Activated T-helper 1 cell treated with Interleukin-2 at 50 U/mL for 16 hours (primary cell): ENCODE measurements around the gene WHRN.
A peak's percentile ranks its signal among the peaks of the same experiment; 100 is the strongest.

Experiments
- DNase-seq: peaks from one replicate; pipeline ENCODE4 v3.0.0-alpha.2; 2020; ENCODE audit warnings: low read depth

The WHRN gene

GRCh38 chr9:114421147-114421546 is 84.1 kb downstream of the WHRN start:
- DNase-seq = no peak

- DNase-seq = no peak
Observed at GRCh38 chr9:114419796-114420195, 85.5 kb downstream of the WHRN start.

DNA sequence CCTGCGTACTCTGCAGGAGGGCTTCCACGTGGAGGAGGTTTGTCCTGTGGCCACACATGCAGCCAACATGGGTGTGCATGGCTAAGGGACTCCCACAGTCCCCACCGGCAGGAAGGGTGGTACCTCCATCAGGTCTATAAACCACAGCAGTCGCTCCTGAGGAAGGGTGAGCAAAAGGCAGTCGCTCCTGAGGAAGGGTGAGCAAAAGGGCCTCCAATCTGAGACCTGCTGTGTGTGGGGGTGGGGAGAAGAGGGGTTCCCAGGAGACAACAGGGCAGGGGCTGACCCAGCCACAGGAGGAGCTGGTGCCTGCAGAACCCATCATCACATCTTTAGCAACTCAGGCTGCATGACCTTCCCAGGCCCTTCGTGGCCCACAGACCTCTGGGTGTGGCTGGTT is 87.2 kb downstream of the WHRN start:
- DNase-seq = no peak

- no peak for DNase-seq
Observed at GRCh38 chr9:114417511-114417910, 87.8 kb downstream of the WHRN start.

GRCh38 chr9:114416906-114417305 is 88.4 kb downstream of the WHRN start:
- DNase-seq = no peak

DNA sequence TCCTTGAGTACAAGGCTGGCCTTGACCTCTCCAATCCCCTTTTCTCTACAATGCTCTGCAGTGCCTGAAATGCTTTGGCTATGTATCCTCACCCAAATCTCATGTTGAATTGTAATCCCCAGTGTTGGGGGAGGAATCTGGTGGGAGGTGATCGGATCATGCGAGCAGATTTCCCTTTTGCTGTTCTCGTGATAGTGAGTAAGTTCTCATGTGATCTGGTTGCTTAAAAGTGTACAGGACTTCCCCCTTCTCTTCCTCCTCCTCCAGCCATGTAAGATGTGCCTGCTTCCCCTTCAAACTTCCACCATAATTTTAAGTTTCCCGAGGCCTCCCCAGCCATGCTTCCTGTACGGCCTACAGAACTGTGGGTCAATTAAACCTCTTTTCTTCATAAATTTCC is 89.0 kb downstream of the WHRN start:
- DNase-seq = no peak

DNA sequence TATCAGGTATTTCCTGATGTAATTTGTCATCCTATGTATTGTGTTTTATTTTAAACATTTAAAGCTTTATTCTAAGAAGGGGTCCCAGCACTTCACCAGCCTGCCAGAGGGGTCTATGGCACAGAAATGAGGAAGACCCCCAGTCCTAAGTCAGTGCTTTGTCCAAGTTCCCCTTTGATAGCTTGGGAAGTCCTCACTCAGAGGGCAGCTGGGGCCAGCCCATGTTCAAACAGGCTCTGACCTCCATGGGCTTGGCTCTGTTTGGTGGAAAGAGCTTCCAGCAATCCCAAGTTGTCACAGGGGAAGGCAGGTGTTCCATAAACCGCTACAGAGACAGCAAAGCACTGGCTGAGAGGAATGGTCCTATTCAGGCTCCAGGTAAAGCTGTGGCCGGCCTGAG is 90.9 kb downstream of the WHRN start:
- no peak for DNase-seq

GRCh38 chr9:114413861-114414301 is 91.4 kb downstream of the WHRN start:
- DNase-seq = no peak

- DNase-seq = no peak
Observed at GRCh38 chr9:114412048-114412683, 93.1 kb downstream of the WHRN start.

GRCh38 chr9:114411452-114411851 is 93.8 kb downstream of the WHRN start:
- no peak for DNase-seq

- DNase-seq = no peak
Observed at GRCh38 chr9:114410910-114411309, 94.4 kb downstream of the WHRN start.

- DNase-seq = no peak
Observed at GRCh38 chr9:114409842-114410241, 95.4 kb downstream of the WHRN start.

GRCh38 chr9:114409103-114409780 is 96.0 kb downstream of the WHRN start:
- no peak for DNase-seq

GRCh38 chr9:114408645-114409044 is 96.6 kb downstream of the WHRN start:
- DNase-seq = no peak

- DNase-seq = no peak
Observed at GRCh38 chr9:114407889-114408288, 97.4 kb downstream of the WHRN start.

GRCh38 chr9:114406441-114406840 is 98.8 kb downstream of the WHRN start:
- no peak for DNase-seq

GRCh38 chr9:114405294-114406034 is 99.8 kb downstream of the WHRN start:
- peak; percentile 63 for DNase-seq

- no peak for DNase-seq
Observed at GRCh38 chr9:114404531-114404930, 100.7 kb downstream of the WHRN start.

GRCh38 chr9:114403153-114403756 is 102.0 kb downstream of the WHRN start:
- DNase-seq = no peak

- no peak for DNase-seq
Observed at GRCh38 chr9:114401344-114401743, 103.9 kb downstream of the WHRN start.

DNA sequence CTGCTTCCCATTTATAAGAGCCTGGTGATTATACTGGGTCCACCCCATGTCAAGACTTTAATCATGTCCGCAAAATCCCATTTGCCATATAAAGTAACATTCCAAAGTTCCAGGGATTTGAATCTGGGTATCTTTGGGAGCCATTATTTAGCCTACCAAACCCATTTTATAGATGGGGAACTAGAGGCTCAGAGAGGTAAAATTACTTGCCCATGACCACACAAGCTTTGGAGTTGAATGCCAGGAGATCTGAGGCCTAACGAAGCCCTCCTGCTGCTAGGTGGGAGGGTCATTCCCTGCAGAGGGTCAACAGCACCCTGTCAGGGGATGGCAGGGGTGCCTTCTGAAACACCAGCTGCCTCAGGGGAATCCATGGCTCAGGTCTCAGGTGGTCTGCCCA is 104.5 kb downstream of the WHRN start:
- DNase-seq = no peak

- DNase-seq = no peak
Observed at GRCh38 chr9:114400219-114400618, 105.1 kb downstream of the WHRN start.

- no peak for DNase-seq
Observed at GRCh38 chr9:114399381-114399780, 105.9 kb downstream of the WHRN start.
